HepG2 (cell line): ENCODE measurements around the gene LIN28B. TPM values are rescaled to one million over a fixed set of nuclear protein-coding genes. Genes with fewer than 3 reads are reported as not detected.
A peak's percentile ranks its signal among the peaks of the same experiment; 100 is the strongest.

Source experiments
- ATAC-seq: fragments of 200-7000 bp; cut with Tn5 transposase; 3 replicates; pipeline ENCODE4 v1.9.1; 2020; ENCODE audit warnings: mild to moderate bottlenecking, moderate library complexity
- BruUV-seq: library from RNA; stranded (reverse); fragments of 400-500 nt; replicated peaks from 2 replicates; lab custom pipeline; 2021; lab: Mats Ljungman, UMichigan
- CTCF ChIA-PET: fragments of 300-600 bp; formaldehyde crosslinking; extraction: SDS; loops from one replicate; lab custom pipeline; 2021; ENCODE audit warnings: low total read pairs, inconsistent platforms, low intra/inter-chr PET ratio; lab: Yijun Ruan, JAX
- POLR2A ChIA-PET: fragments of 350-600 bp; sonication (Branson Sonifier 250); formaldehyde crosslinking; loops from one replicate; lab custom pipeline; 2020; ENCODE audit warnings: antibody characterized with exemption, inconsistent platforms; lab: Yijun Ruan, JAX
- DNase-seq: peaks from one replicate; pipeline ENCODE4 v3.0.0-alpha.2; 2015; ENCODE audit warnings: low spot score
- FAIRE-seq: peaks from 3 replicates; lab custom pipeline; 2011; peaks lifted over from hg19 to GRCh38; lab: Jason Lieb, UNC
- H2AFZ ChIP-seq: one replicate; pipeline ENCODE4 v1.6.1; 2011; ENCODE audit warnings: low read length, inconsistent platforms
- H3K27ac ChIP-seq: fragments of 300-600 bp; 3 replicates; pipeline ENCODE4 v1.8.0; 2011; ENCODE audit warnings: mixed run types, mild to moderate bottlenecking, mixed read lengths, low read length, inconsistent platforms; ENCODE audit not compliant: insufficient read depth; ENCODE audit errors: extremely low read length
- H3K27me3 ChIP-seq, 2 experiments: fragments of 200-600 bp in 1 of 2; 2 replicates in 1 of 2; 3 replicates in 1 of 2; pipeline versions ENCODE4 v1.6.0 to v1.8.0; 2011; ENCODE audit warnings: low read length in 2 of 2, mild to moderate bottlenecking in 2 of 2, moderate library complexity in 2 of 2, inconsistent platforms in 1 of 2; ENCODE audit not compliant: insufficient read depth in 2 of 2, control insufficient read depth in 1 of 2
- H3K36me3 ChIP-seq, 2 experiments: fragments of 200-600 bp in 1 of 2; replicated peaks in 1 of 2; 2 replicates in 1 of 2; 3 replicates in 1 of 2; pipeline versions ENCODE4 v1.5.1 to v1.8.0; 2011; ENCODE audit warnings: low read length in 2 of 2, inconsistent platforms in 1 of 2; ENCODE audit not compliant: insufficient read depth in 2 of 2, control insufficient read depth in 1 of 2
- H3K4me1 ChIP-seq: 2 replicates; pipeline ENCODE4 v1.5.1; 2012; ENCODE audit warnings: low read length, inconsistent platforms; ENCODE audit not compliant: insufficient read depth
- H3K4me2 ChIP-seq: 2 replicates; pipeline ENCODE4 v1.6.0; 2011; ENCODE audit warnings: low read depth, low read length, inconsistent platforms
- H3K4me3 ChIP-seq, 3 experiments: fragments of 200-600 bp in 1 of 3; sonication (generic), shearing (Covaris generic) in 1 of 3; replicated peaks in 1 of 3; 2 replicates each; pipeline ENCODE4 v1.5.1; 2011 to 2016; ENCODE audit warnings: low read length in 3 of 3, inconsistent platforms in 2 of 3, low read depth in 2 of 3, mild to moderate bottlenecking in 2 of 3, control low read depth in 1 of 3, mixed read lengths in 1 of 3; ENCODE audit not compliant: insufficient read depth in 1 of 3
- H3K79me2 ChIP-seq: one replicate; pipeline ENCODE4 v1.6.1; 2011; ENCODE audit warnings: low read length, inconsistent platforms; ENCODE audit not compliant: insufficient read depth
- H3K9ac ChIP-seq: 2 replicates; pipeline ENCODE4 v1.6.0; 2011; ENCODE audit warnings: mild to moderate bottlenecking, low read depth, low read length, inconsistent platforms; ENCODE audit not compliant: insufficient read depth
- H3K9me3 ChIP-seq: 2 replicates; pipeline ENCODE4 v1.5.1; 2012; ENCODE audit warnings: mild to moderate bottlenecking, low read length
- H4K20me1 ChIP-seq: 2 replicates; pipeline ENCODE4 v1.6.0; 2011; ENCODE audit warnings: inconsistent platforms, mild to moderate bottlenecking, low read length, moderate library complexity; ENCODE audit not compliant: insufficient read depth
- AKAP8 ChIP-seq: sonication (generic); formaldehyde crosslinking; IDR thresholded peaks from 2 replicates; pipeline ENCODE4 v1.5.1; 2020; ENCODE audit warnings: mild to moderate bottlenecking, missing genetic modification reagents
- CREB1 ChIP-seq, 2 experiments: fragments of 450-650 bp in 1 of 2; IDR thresholded peaks; 2 replicates each; pipeline ENCODE4 v1.6.1; 2016 to 2017; ENCODE audit warnings: control low read depth in 1 of 2, mild to moderate bottlenecking in 1 of 2, missing compliant biosample characterization in 1 of 2, missing genetic modification characterization in 1 of 2
- CREM ChIP-seq, 2 experiments: sonication (generic) in 1 of 2; formaldehyde crosslinking in 1 of 2; IDR thresholded peaks; 2 replicates each; pipeline versions ENCODE4 v1.4.0 to v1.6.1; 2016 to 2020; ENCODE audit warnings: antibody characterized with exemption in 1 of 2, mild to moderate bottlenecking in 1 of 2, missing genetic modification reagents in 1 of 2
- HOMEZ ChIP-seq: IDR thresholded peaks from 2 replicates; pipeline ENCODE4 v1.6.1; 2016; ENCODE audit warnings: low read depth
- PAXIP1 ChIP-seq: sonication (generic); formaldehyde crosslinking; conservative IDR thresholded peaks from 2 replicates; pipeline ENCODE4 v1.4.0; 2020; ENCODE audit warnings: mild to moderate bottlenecking, missing genetic modification reagents, moderate library complexity
- POLR2A ChIP-seq, 2 experiments: IDR thresholded peaks; 2 replicates each; pipeline ENCODE4 v1.6.1; 2011; ENCODE audit warnings: low read depth in 2 of 2, low read length in 2 of 2, mild to moderate bottlenecking in 1 of 2, moderate library complexity in 1 of 2; ENCODE audit not compliant: insufficient read depth in 1 of 2
- THAP7 ChIP-seq: sonication (generic); formaldehyde crosslinking; IDR thresholded peaks from 2 replicates; pipeline ENCODE4 v1.8.1; 2023; ENCODE audit warnings: mild to moderate bottlenecking, missing genetic modification reagents
- THRA ChIP-seq: sonication (generic); formaldehyde crosslinking; IDR thresholded peaks from 2 replicates; pipeline ENCODE4 v1.4.0; 2020; ENCODE audit warnings: missing genetic modification reagents, borderline replicate concordance
- ZBTB1 ChIP-seq: sonication (generic); formaldehyde crosslinking; IDR thresholded peaks from 2 replicates; pipeline ENCODE4 v1.4.0; 2020; ENCODE audit warnings: missing genetic modification reagents, borderline replicate concordance
- ZBTB33 ChIP-seq: sonication (generic); formaldehyde crosslinking; IDR thresholded peaks from 2 replicates; pipeline ENCODE4 v1.4.0; 2020; ENCODE audit warnings: missing genetic modification reagents
- ZC3H4 ChIP-seq: sonication (generic); formaldehyde crosslinking; IDR thresholded peaks from 2 replicates; pipeline ENCODE4 v1.4.0; 2020; ENCODE audit warnings: missing genetic modification reagents, borderline replicate concordance
- WGBS: methylation state at CpG from one replicate; pipeline ENCODE4 v1.1.6; 2017; ENCODE audit warnings: low lambda C conversion rate; 5-methylcytosine and 5-hydroxymethylcytosine counted together
- in situ Hi-C: cut with HindIII; loops from 2 replicates; pipeline ENCODE4 v1.10.0; 2017; ENCODE audit warnings: low pct_unique_long_range_greater_than_20kb; ENCODE audit not compliant: extremely low pct_ligation_motif_present
- intact Hi-C: fragments of 100-400 bp; cut with micrococcal nuclease; formaldehyde crosslinking; loops from one replicate; pipeline ENCODE4 v1.10.0; 2022; ENCODE audit not compliant: unreplicated experiment
- polyA plus RNA-seq, 8 experiments: library from polyadenylated mRNA; depleted of rRNA in 3 of 8; stranded (reverse) in 7 of 8; unstranded in 1 of 8; fragments of >200 nt; fragmentation: Illumina TruSeq in 4 of 8; extraction: Trizol in 4 of 8; gene quantifications; 2 replicates each; pipeline versions ENCODE4 v1.2.1 to v1.2.3, GENCODE V29; 2011 to 2016; ENCODE audit warnings: low read depth in 4 of 8, missing spikeins in 1 of 8, mixed read lengths in 1 of 8; ENCODE audit not compliant: insufficient read depth in 1 of 8
- total RNA-seq, 5 experiments: library from RNA; depleted of rRNA; stranded (reverse); fragments of >200 nt; fragmentation: Illumina TruSeq; extraction: Trizol; gene quantifications; 2 replicates each; pipeline ENCODE4 v1.2.3, GENCODE V29; 2016; ENCODE audit warnings: low read depth in 1 of 5

Gene LIN28B
- total and polyA plus RNA-seq, 2 of the 13 experiments (the other 11 are each of a cell fraction or from before 2014, with no cell fraction given), result 14.5 to 56.8 TPM

- peak; percentile 26; the same call in 1 of the 2 replicates for TF ChIP-seq PAXIP1 (CRISPR knock-in tag)
- TF ChIP-seq, all 625 proteins: peak for 8
Observed at GRCh38 chr6:104969785-104970581, 13.1 kb downstream of the LIN28B start (continued).

GRCh38 chr6:104973404-104973803, 16.5 kb downstream of the LIN28B start:
- H2AFZ ChIP-seq, result no peak overlapping the region
- H3K4me3 ChIP-seq, result no peak overlapping the region
- intact Hi-C loops, result no loop called here
- no peak overlapping the region for H3K4me2 ChIP-seq
- peaks cover 21% of the 10 kb centered on the region for H3K4me1 ChIP-seq
- ChIA-PET CTCF (no interaction called here), POLR2A (no interaction called here)
- ATAC-seq (no peak), FAIRE-seq (no peak), DNase-seq (no peak)
- no TSS peak for BruUV-seq
- no peak overlapping the region for H3K27ac ChIP-seq
- no peaks in the 10 kb centered on the region for H3K36me3 ChIP-seq
- H3K9ac ChIP-seq, result no peak overlapping the region
- in situ Hi-C loops, result no loop called here
- no peaks in the 10 kb centered on the region for H4K20me1 ChIP-seq
- H3K79me2 ChIP-seq, result peaks cover 67% of the 10 kb centered on the region
- H3K27me3 ChIP-seq, result no peaks in the 10 kb centered on the region
- WGBS, result 83% methylated on average over 3 of the region's 3 CpGs
- H3K9me3 ChIP-seq, result no peaks in the 10 kb centered on the region
- TF ChIP-seq ZC3H4 (no peak), THAP7 (no peak), HOMEZ (no peak), ZBTB33 (CRISPR knock-in tag) (no peak), AKAP8 (CRISPR knock-in tag) (no peak), CREM (IDR thresholded peaks at IDR 0.05) (no peak), CREM (CRISPR knock-in tag; IDR thresholded peaks at IDR 0.05) (no peak), THRA (CRISPR knock-in tag) (no peak), POLR2A (IDR thresholded peaks at IDR 0.05; ENCODE audit: insufficient read depth in 1 of 2, low read depth in 2 of 2, low read length in 2 of 2) (no peak), CREB1 (IDR thresholded peaks at IDR 0.05) (no peak), CREB1 (CRISPR knock-in tag; IDR thresholded peaks at IDR 0.05) (no peak), ZBTB1 (CRISPR knock-in tag) (no peak)
